HEK293T (cell line): ENCODE measurements around the gene WDR27.

Source experiments
- CTCF ChIA-PET: fragments of 350-600 bp; formaldehyde crosslinking; extraction: SDS; loops from one replicate; lab custom pipeline; 2021; ENCODE audit warnings: antibody characterized with exemption, inconsistent platforms; lab: Yijun Ruan, JAX
- POLR2A ChIA-PET: fragments of 350-600 bp; formaldehyde crosslinking; extraction: SDS; loops from one replicate; lab custom pipeline; 2020; ENCODE audit warnings: antibody characterized with exemption, inconsistent platforms; lab: Yijun Ruan, JAX
- DNase-seq: peaks from one replicate; pipeline ENCODE4 v3.0.0; 2012; ENCODE audit warnings: mixed read lengths; ENCODE audit errors: extremely low spot score
- ARNT ChIP-seq: fragments of 450-650 bp; IDR thresholded peaks from 2 replicates; pipeline ENCODE4 v1.6.1; 2017; ENCODE audit warnings: mild to moderate bottlenecking
- BHLHE40 ChIP-seq: fragments of 450-650 bp; IDR thresholded peaks from 2 replicates; pipeline ENCODE4 v1.6.1; 2016; ENCODE audit warnings: mild to moderate bottlenecking, moderate library complexity, borderline replicate concordance
- CTBP1 ChIP-seq: fragments of 450-650 bp; IDR thresholded peaks from 2 replicates; pipeline ENCODE4 v1.6.1; 2016; ENCODE audit warnings: borderline replicate concordance
- ELF4 ChIP-seq: fragments of 450-650 bp; IDR thresholded peaks from 2 replicates; pipeline ENCODE4 v1.6.1; 2017; ENCODE audit warnings: antibody characterized with exemption
- FOXA1 ChIP-seq: fragments of 450-650 bp; IDR thresholded peaks from 2 replicates; pipeline ENCODE4 v1.6.1; 2016; ENCODE audit warnings: mild to moderate bottlenecking
- FOXK2 ChIP-seq: fragments of 450-650 bp; IDR thresholded peaks from 2 replicates; pipeline ENCODE4 v1.6.1; 2016; ENCODE audit warnings: mild to moderate bottlenecking
- FOXM1 ChIP-seq: fragments of 450-650 bp; IDR thresholded peaks from 2 replicates; pipeline ENCODE4 v1.6.1; 2017; ENCODE audit warnings: mild to moderate bottlenecking, borderline replicate concordance
- HDGF ChIP-seq: fragments of 450-650 bp; IDR thresholded peaks from 2 replicates; pipeline ENCODE4 v1.6.1; 2017; ENCODE audit warnings: antibody characterized with exemption, borderline replicate concordance
- L3MBTL2 ChIP-seq: fragments of 450-650 bp; conservative IDR thresholded peaks from 2 replicates; pipeline ENCODE4 v1.6.1; 2016; ENCODE audit warnings: mild to moderate bottlenecking
- LEF1 ChIP-seq: fragments of 450-650 bp; IDR thresholded peaks from 2 replicates; pipeline ENCODE4 v1.6.1; 2017; ENCODE audit warnings: mild to moderate bottlenecking, borderline replicate concordance
- NFRKB ChIP-seq: fragments of 450-650 bp; IDR thresholded peaks from 2 replicates; pipeline ENCODE4 v1.6.1; 2016; ENCODE audit warnings: mild to moderate bottlenecking, moderate library complexity
- SP1 ChIP-seq: fragments of 450-650 bp; IDR thresholded peaks from 2 replicates; pipeline ENCODE4 v1.6.1; 2017
- SUZ12 ChIP-seq: fragments of 450-650 bp; IDR thresholded peaks from 2 replicates; pipeline ENCODE4 v1.6.1; 2016; ENCODE audit warnings: mild to moderate bottlenecking
- TARDBP ChIP-seq: fragments of 450-650 bp; IDR thresholded peaks from 2 replicates; pipeline ENCODE4 v1.6.1; 2016
- ZNF384 ChIP-seq: fragments of 450-650 bp; IDR thresholded peaks from 2 replicates; pipeline ENCODE4 v1.6.1; 2016
- TF ChIP-seq, protein P1 (sequence below): fragments of 450-650 bp; IDR thresholded peaks from 2 replicates; pipeline ENCODE4 v1.6.1; 2016

Gene WDR27

DNA sequence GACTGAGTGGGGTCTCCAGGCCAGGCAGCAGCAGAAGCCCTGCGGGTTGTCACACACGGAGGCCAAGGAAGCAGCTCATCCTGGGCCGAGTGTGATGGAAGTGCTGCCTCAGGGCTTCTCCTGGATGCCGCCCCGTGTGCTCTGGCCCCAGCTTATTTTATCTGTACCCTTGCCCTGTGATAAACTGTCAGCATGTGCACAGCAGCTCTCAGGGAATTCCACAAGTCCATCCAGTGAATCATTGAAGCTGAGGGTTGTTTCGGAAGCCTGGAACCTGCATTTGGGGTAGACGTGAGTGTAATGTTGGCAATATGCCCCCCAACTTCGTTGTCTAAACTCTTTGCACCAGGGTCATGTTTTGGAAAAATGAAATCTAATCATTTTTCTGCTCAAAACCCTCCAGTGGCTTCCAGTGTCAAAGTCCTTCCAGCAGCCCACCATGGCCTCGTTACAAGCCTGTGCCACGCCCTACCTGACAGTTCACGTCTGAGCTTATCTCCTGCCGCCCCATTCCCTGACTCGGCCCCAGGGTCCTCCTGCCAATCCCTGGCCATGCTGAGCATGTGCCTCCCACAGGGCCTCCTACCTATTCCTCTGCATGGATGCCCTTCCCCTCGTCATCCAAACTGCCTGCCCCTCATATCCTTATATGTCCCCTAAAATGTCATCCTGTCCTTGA lies 280.1 kb downstream of the WDR27 start:
- TF ChIP-seq ZNF384 = no peak
- TF ChIP-seq FOXA1 = no peak
- DNase-seq = no peak
- ChIA-PET POLR2A (no interaction called here), CTCF (interaction anchor here (1.1 kb wide), 1 partner anchor 90 kb away, joined by 3 read pairs; no protein-coding TSS in a partner anchor)

- ChIA-PET CTCF (interaction anchor here (1.1 kb wide), 1 partner anchor 91 kb away, joined by 3 read pairs; no protein-coding TSS in a partner anchor), POLR2A (no interaction called here)
- peak; percentile 72 for DNase-seq
- TF ChIP-seq TARDBP = no peak
- TF ChIP-seq FOXA1 = no peak
- TF ChIP-seq L3MBTL2 = no peak
- TF ChIP-seq FOXK2 = no peak
These were observed 280.8 kb downstream of the WDR27 start for GRCh38 chr6:169420912-169421543.

- TF ChIP-seq ARNT (no peak), NFRKB (no peak), HDGF (no peak), SUZ12 (no peak), BHLHE40 (no peak), LEF1 (no peak), TARDBP (no peak), L3MBTL2 (no peak), ZNF384 (no peak), SP1 (no peak), FOXK2 (no peak), ELF4 (no peak), CTBP1 (no peak), FOXM1 (no peak), FOXA1 (no peak)
- TF ChIP-seq, protein P1, sequence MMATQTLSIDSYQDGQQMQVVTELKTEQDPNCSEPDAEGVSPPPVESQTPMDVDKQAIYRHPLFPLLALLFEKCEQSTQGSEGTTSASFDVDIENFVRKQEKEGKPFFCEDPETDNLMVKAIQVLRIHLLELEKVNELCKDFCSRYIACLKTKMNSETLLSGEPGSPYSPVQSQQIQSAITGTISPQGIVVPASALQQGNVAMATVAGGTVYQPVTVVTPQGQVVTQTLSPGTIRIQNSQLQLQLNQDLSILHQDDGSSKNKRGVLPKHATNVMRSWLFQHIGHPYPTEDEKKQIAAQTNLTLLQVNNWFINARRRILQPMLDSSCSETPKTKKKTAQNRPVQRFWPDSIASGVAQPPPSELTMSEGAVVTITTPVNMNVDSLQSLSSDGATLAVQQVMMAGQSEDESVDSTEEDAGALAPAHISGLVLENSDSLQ = no peak
- POLR2A ChIA-PET = no interaction called here
- CTCF ChIA-PET = no interaction called here
- no peak for DNase-seq
These were observed 284.7 kb downstream of the WDR27 start for GRCh38 chr6:169417101-169417500.

DNA sequence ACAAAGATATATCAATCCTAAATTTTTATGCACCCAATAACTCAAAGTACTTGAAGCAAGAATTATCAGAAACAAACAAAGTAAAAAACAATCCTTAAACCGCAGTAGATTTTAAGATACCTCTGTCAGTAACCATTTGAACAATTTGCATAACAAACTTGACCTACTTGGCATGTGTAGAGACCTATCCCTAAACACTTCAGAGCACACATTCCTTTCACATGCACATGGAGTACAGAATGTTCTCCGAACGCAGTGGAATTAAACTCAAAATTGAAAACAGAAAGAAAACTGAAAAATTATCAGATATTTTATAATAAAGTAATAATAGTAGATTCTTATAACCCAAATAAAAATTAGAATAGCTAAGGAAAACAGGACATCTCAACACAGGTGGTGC lies 285.6 kb downstream of the WDR27 start:
- POLR2A ChIA-PET = no interaction called here
- TF ChIP-seq L3MBTL2 (no peak), BHLHE40 (no peak), SP1 (no peak), ARNT (no peak), ELF4 (no peak), HDGF (no peak), CTBP1 (no peak), ZNF384 (no peak), NFRKB (no peak), FOXA1 (no peak), LEF1 (no peak), SUZ12 (no peak), TARDBP (no peak), FOXM1 (no peak)
- TF ChIP-seq, protein P1 = no peak
- no peak for DNase-seq
- CTCF ChIA-PET = no interaction called here

GRCh38 chr6:169415179-169415578 lies 286.6 kb downstream of the WDR27 start:
- ChIA-PET POLR2A (no interaction called here), CTCF (no interaction called here)
- no peak for DNase-seq
- TF ChIP-seq NFRKB = no peak
- no peak for TF ChIP-seq ZNF384
- TF ChIP-seq FOXA1 = no peak
- TF ChIP-seq, protein P1 = no peak
- TF ChIP-seq FOXM1 = no peak
- TF ChIP-seq SP1 = no peak
- TF ChIP-seq LEF1 = no peak

GRCh38 chr6:169411722-169412121 lies 290.1 kb downstream of the WDR27 start:
- CTCF ChIA-PET = no interaction called here
- DNase-seq = no peak
- TF ChIP-seq LEF1 = no peak
- POLR2A ChIA-PET = no interaction called here

DNA sequence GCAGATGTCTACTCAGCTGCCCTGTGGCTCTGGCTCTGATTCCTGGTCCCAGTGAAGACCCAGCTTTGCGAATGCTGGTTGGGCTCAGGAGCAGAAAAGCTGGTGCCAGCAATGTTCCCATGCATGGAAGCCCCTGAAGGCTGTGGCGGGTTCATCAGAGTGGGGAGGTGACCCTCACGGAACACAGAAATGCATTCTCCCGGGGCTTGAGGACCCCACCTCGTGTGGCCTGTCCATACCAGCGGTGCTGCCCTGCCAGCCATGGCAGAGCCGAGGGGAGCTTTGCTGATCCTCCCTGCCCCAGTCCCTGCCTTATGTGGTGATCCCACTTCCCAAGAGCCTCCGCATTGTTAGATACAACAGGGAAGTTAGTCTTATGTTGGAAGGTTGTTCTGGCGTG lies 290.5 kb downstream of the WDR27 start:
- no peak for DNase-seq
- TF ChIP-seq LEF1 (no peak), ELF4 (no peak), TARDBP (no peak), FOXM1 (no peak), CTBP1 (no peak), L3MBTL2 (no peak), ARNT (no peak), SUZ12 (no peak), SP1 (no peak), NFRKB (no peak), HDGF (no peak), FOXA1 (no peak), BHLHE40 (no peak), FOXK2 (no peak), ZNF384 (no peak)
- TF ChIP-seq, protein P1 = no peak
- ChIA-PET CTCF (no interaction called here), POLR2A (no interaction called here)
